Measurements from ENCODE around the gene TVP23C. TPM values are rescaled to one million over a fixed set of nuclear protein-coding genes. Genes with fewer than 3 reads are reported as not detected.
A peak's percentile ranks its signal among the peaks of the same experiment; 100 is the strongest.

TVP23C gene
- total RNA-seq, 1 donor from 2014 or later: 30.8 TPM

- no peak overlapping the region for H3K27ac ChIP-seq (ENCODE audit: low read depth, low read length)
- DNase-seq (ENCODE audit: low read depth) (peak; percentile 89), FAIRE-seq (no peak)
- Mint-ChIP-seq H3K4me3 (ENCODE audit: unreplicated experiment) (no peak overlapping the region), H3K27me3 (ENCODE audit: low read depth, unreplicated experiment) (no peaks in the 10 kb centered on the region), H3K36me3 (ENCODE audit: low read depth, unreplicated experiment) (peaks cover 50% of the 10 kb centered on the region), H3K27ac (ENCODE audit: unreplicated experiment) (no peak overlapping the region), H3K4me1 (ENCODE audit: low read depth, unreplicated experiment) (peaks cover 3% of the 10 kb centered on the region), H3K9me3 (ENCODE audit: unreplicated experiment) (no peaks in the 10 kb centered on the region)
- TF ChIP-seq EZH2 (IDR thresholded peaks at IDR 0.05; ENCODE audit: insufficient read depth, low read length): no peak
- peak; percentile 63 for TF ChIP-seq CTCF (IDR thresholded peaks at IDR 0.05; ENCODE audit: insufficient read depth, low read depth, low read length)
- H3K9me3 ChIP-seq (ENCODE audit: insufficient read depth, low read depth, low read length): no peaks in the 10 kb centered on the region
- no peak overlapping the region for H3K4me3 ChIP-seq (ENCODE audit: insufficient read depth, low read depth, low read length)
- H3K4me2 ChIP-seq (ENCODE audit: low read length): peak overlapping the region; percentile 81
- peak overlapping the region; percentile 50 for H2AFZ ChIP-seq (ENCODE audit: low read depth, low read length)
- peaks cover 5% of the 10 kb centered on the region for H3K4me1 ChIP-seq (ENCODE audit: insufficient read depth, low read length)
- H3K36me3 ChIP-seq (ENCODE audit: insufficient read depth, low read length): peaks cover 7% of the 10 kb centered on the region
- no peaks in the 10 kb centered on the region for H3K27me3 ChIP-seq (ENCODE audit: insufficient read depth, low read length)
- H4K20me1 ChIP-seq (ENCODE audit: insufficient read depth, low read length): peaks cover 8% of the 10 kb centered on the region
- H3K9ac ChIP-seq (ENCODE audit: low read length): peak overlapping the region; percentile 71
- no peaks in the 10 kb centered on the region for H3K79me2 ChIP-seq (ENCODE audit: insufficient read depth, low read length)
Measured at GRCh38 chr17:15502369-15503112, 60.7 kb downstream of the TVP23C start.

- H3K4me3 ChIP-seq (ENCODE audit: insufficient read depth, low read depth, low read length): no peak overlapping the region
- Mint-ChIP-seq H3K4me3 (ENCODE audit: unreplicated experiment) (no peak overlapping the region), H3K27ac (ENCODE audit: unreplicated experiment) (no peak overlapping the region), H3K9me3 (ENCODE audit: unreplicated experiment) (no peaks in the 10 kb centered on the region), H3K4me1 (ENCODE audit: low read depth, unreplicated experiment) (peaks cover 3% of the 10 kb centered on the region), H3K27me3 (ENCODE audit: low read depth, unreplicated experiment) (no peaks in the 10 kb centered on the region), H3K36me3 (ENCODE audit: low read depth, unreplicated experiment) (peaks cover 44% of the 10 kb centered on the region)
- FAIRE-seq: no peak
- H3K9ac ChIP-seq (ENCODE audit: low read length): no peak overlapping the region
- H3K36me3 ChIP-seq (ENCODE audit: insufficient read depth, low read length): peaks cover 12% of the 10 kb centered on the region
- H3K4me2 ChIP-seq (ENCODE audit: low read length): no peak overlapping the region
- H3K27me3 ChIP-seq (ENCODE audit: insufficient read depth, low read length): no peaks in the 10 kb centered on the region
- TF ChIP-seq CTCF (IDR thresholded peaks at IDR 0.05; ENCODE audit: insufficient read depth, low read depth, low read length) (no peak), EZH2 (IDR thresholded peaks at IDR 0.05; ENCODE audit: insufficient read depth, low read length) (no peak)
- DNase-seq (ENCODE audit: low read depth): no peak
- no peak overlapping the region for H3K27ac ChIP-seq (ENCODE audit: low read depth, low read length)
- H3K79me2 ChIP-seq (ENCODE audit: insufficient read depth, low read length): no peaks in the 10 kb centered on the region
- H4K20me1 ChIP-seq (ENCODE audit: insufficient read depth, low read length): peaks cover 8% of the 10 kb centered on the region
- no peak overlapping the region for H2AFZ ChIP-seq (ENCODE audit: low read depth, low read length)
- peaks cover 5% of the 10 kb centered on the region for H3K4me1 ChIP-seq (ENCODE audit: insufficient read depth, low read length)
- no peaks in the 10 kb centered on the region for H3K9me3 ChIP-seq (ENCODE audit: insufficient read depth, low read depth, low read length)
Measured at GRCh38 chr17:15501793-15502192, 61.5 kb downstream of the TVP23C start.

GRCh38 chr17:15501282-15501681 lies 62.0 kb downstream of the TVP23C start:
- H3K4me1 ChIP-seq (ENCODE audit: insufficient read depth, low read length): peaks cover 5% of the 10 kb centered on the region
- peaks cover 15% of the 10 kb centered on the region for H3K36me3 ChIP-seq (ENCODE audit: insufficient read depth, low read length)
- H3K9me3 ChIP-seq (ENCODE audit: insufficient read depth, low read depth, low read length): no peaks in the 10 kb centered on the region
- H2AFZ ChIP-seq (ENCODE audit: low read depth, low read length): no peak overlapping the region
- no peak overlapping the region for H3K27ac ChIP-seq (ENCODE audit: low read depth, low read length)
- Mint-ChIP-seq H3K4me1 (ENCODE audit: low read depth, unreplicated experiment) (peaks cover 3% of the 10 kb centered on the region), H3K36me3 (ENCODE audit: low read depth, unreplicated experiment) (peaks cover 39% of the 10 kb centered on the region), H3K9me3 (ENCODE audit: unreplicated experiment) (no peaks in the 10 kb centered on the region), H3K27ac (ENCODE audit: unreplicated experiment) (no peak overlapping the region), H3K4me3 (ENCODE audit: unreplicated experiment) (no peak overlapping the region), H3K27me3 (ENCODE audit: low read depth, unreplicated experiment) (no peaks in the 10 kb centered on the region)
- no peaks in the 10 kb centered on the region for H3K27me3 ChIP-seq (ENCODE audit: insufficient read depth, low read length)
- DNase-seq (ENCODE audit: low read depth): no peak
- H4K20me1 ChIP-seq (ENCODE audit: insufficient read depth, low read length): peaks cover 8% of the 10 kb centered on the region
- no peaks in the 10 kb centered on the region for H3K79me2 ChIP-seq (ENCODE audit: insufficient read depth, low read length)
- no peak overlapping the region for H3K9ac ChIP-seq (ENCODE audit: low read length)
- FAIRE-seq: no peak
- no peak overlapping the region for H3K4me3 ChIP-seq (ENCODE audit: insufficient read depth, low read depth, low read length)
- TF ChIP-seq EZH2 (IDR thresholded peaks at IDR 0.05; ENCODE audit: insufficient read depth, low read length) (no peak), CTCF (IDR thresholded peaks at IDR 0.05; ENCODE audit: insufficient read depth, low read depth, low read length) (no peak)
- H3K4me2 ChIP-seq (ENCODE audit: low read length): no peak overlapping the region

Data from astrocyte (in vitro differentiated cells and primary cell).